IMR-90 (cell line): Measurements from ENCODE around the gene NLRP1. TPM values are rescaled to one million over a fixed set of nuclear protein-coding genes. Genes with fewer than 3 reads are reported as not detected.

Experiments used
- ATAC-seq: fragments of 200-7000 bp; cut with Tn5 transposase; 2 replicates; pipeline ENCODE4 v1.9.1; 2020; ENCODE audit warnings: low read depth, mild to moderate bottlenecking, moderate library complexity
- BruUV-seq: library from RNA; stranded (reverse); fragments of 400-500 nt; replicated peaks from 2 replicates; lab custom pipeline; 2021; lab: Mats Ljungman, UMichigan
- CTCF ChIA-PET: fragments of 300-600 bp; formaldehyde crosslinking; extraction: SDS; loops from one replicate; lab custom pipeline; 2021; ENCODE audit warnings: antibody characterized with exemption; lab: Yijun Ruan, JAX
- POLR2A ChIA-PET: fragments of 300-600 bp; sonication (Branson Sonifier 250); formaldehyde crosslinking; loops from one replicate; lab custom pipeline; 2022; ENCODE audit warnings: antibody characterized with exemption; ENCODE audit not compliant: unreplicated experiment; lab: Charles Lee
- DNase-seq: peaks from one replicate; pipeline ENCODE4 v3.0.0; 2013
- H2AFZ ChIP-seq: replicated peaks from 2 replicates; pipeline ENCODE3; 2013; ENCODE audit warnings: low read length, mild to moderate bottlenecking; ENCODE audit not compliant: poor library complexity
- H2AK5ac ChIP-seq: 2 replicates; pipeline ENCODE4 v1.6.1; 2013; ENCODE audit warnings: low read depth, low read length, inconsistent platforms
- H2AK9ac ChIP-seq: replicated peaks from 2 replicates; pipeline ENCODE3; 2013; ENCODE audit warnings: mild to moderate bottlenecking, low read depth, low read length, moderate library complexity; ENCODE audit not compliant: poor library complexity
- H2BK120ac ChIP-seq: 2 replicates; pipeline ENCODE4 v1.6.1; 2013; ENCODE audit warnings: low read depth, low read length, inconsistent platforms
- H2BK15ac ChIP-seq: 3 replicates; pipeline ENCODE4 v1.6.1; 2013; ENCODE audit warnings: low read depth, low read length, inconsistent platforms
- H2BK20ac ChIP-seq: 2 replicates; pipeline ENCODE4 v1.6.1; 2013; ENCODE audit warnings: low read depth, mild to moderate bottlenecking, inconsistent platforms, low read length, moderate library complexity
- H2BK5ac ChIP-seq: 2 replicates; pipeline ENCODE4 v1.6.1; 2013; ENCODE audit warnings: mild to moderate bottlenecking, low read depth, low read length, inconsistent platforms; ENCODE audit not compliant: poor library complexity, severe bottlenecking
- H3K14ac ChIP-seq: replicated peaks from 2 replicates; pipeline ENCODE4 v1.6.1; 2013; ENCODE audit warnings: low read depth, low read length, inconsistent platforms
- H3K18ac ChIP-seq: 2 replicates; pipeline ENCODE4 v1.6.1; 2013; ENCODE audit warnings: low read depth, low read length, control low read depth
- H3K23ac ChIP-seq: 2 replicates; pipeline ENCODE4 v1.6.1; 2013; ENCODE audit warnings: low read depth, low read length, inconsistent platforms
- H3K27ac ChIP-seq: 2 replicates; pipeline ENCODE4 v1.5.1; 2013; ENCODE audit warnings: mild to moderate bottlenecking, control low read depth, low read length; ENCODE audit not compliant: insufficient read depth
- H3K27me3 ChIP-seq: 2 replicates; pipeline ENCODE4 v1.6.1; 2013; ENCODE audit warnings: low read length; ENCODE audit not compliant: control insufficient read depth, insufficient read depth
- H3K36me3 ChIP-seq: 2 replicates; pipeline ENCODE4 v1.6.1; 2013; ENCODE audit warnings: low read length, mixed read lengths; ENCODE audit not compliant: control insufficient read depth, insufficient read depth
- H3K4ac ChIP-seq: 2 replicates; pipeline ENCODE4 v1.6.1; 2013; ENCODE audit warnings: low read depth, low read length, inconsistent platforms
- H3K4me1 ChIP-seq: 2 replicates; pipeline ENCODE4 v1.6.1; 2013; ENCODE audit warnings: low read length, mixed read lengths; ENCODE audit not compliant: control insufficient read depth, insufficient read depth
- H3K4me2 ChIP-seq: 2 replicates; pipeline ENCODE4 v1.6.1; 2013; ENCODE audit warnings: low read depth, mild to moderate bottlenecking, control low read depth, low read length, moderate library complexity
- H3K4me3 ChIP-seq: 2 replicates; pipeline ENCODE4 v1.5.1; 2013; ENCODE audit warnings: low read depth, mild to moderate bottlenecking, control low read depth, low read length, moderate library complexity; ENCODE audit not compliant: insufficient read depth
- H3K56ac ChIP-seq: 2 replicates; pipeline ENCODE4 v1.6.1; 2013; ENCODE audit warnings: low read length, inconsistent platforms; ENCODE audit not compliant: insufficient read depth; ENCODE audit errors: extremely low read depth
- H3K79me1 ChIP-seq, 2 experiments: 2 replicates each; pipeline ENCODE4 v1.6.1; 2013; ENCODE audit warnings: low read length in 2 of 2, inconsistent platforms in 1 of 2, low read depth in 1 of 2
- H3K9ac ChIP-seq: 2 replicates; pipeline ENCODE4 v1.6.1; 2013; ENCODE audit warnings: low read depth, low read length, control low read depth
- H3K9me1 ChIP-seq: 2 replicates; pipeline ENCODE4 v1.6.1; 2013; ENCODE audit warnings: low read length, inconsistent platforms; ENCODE audit not compliant: insufficient read depth
- H3K9me3 ChIP-seq: 2 replicates; pipeline ENCODE4 v1.6.1; 2013; ENCODE audit warnings: low read length; ENCODE audit not compliant: control insufficient read depth, insufficient read depth
- H4K20me1 ChIP-seq: 2 replicates; pipeline ENCODE4 v1.6.1; 2013; ENCODE audit warnings: low read length, inconsistent platforms; ENCODE audit not compliant: insufficient read depth
- H4K5ac ChIP-seq: 2 replicates; pipeline ENCODE4 v1.6.1; 2013; ENCODE audit warnings: mild to moderate bottlenecking, low read depth, low read length, control low read depth
- H4K8ac ChIP-seq, 2 experiments: 2 replicates each; pipeline ENCODE4 v1.6.1; 2013; ENCODE audit warnings: low read depth in 2 of 2, low read length in 2 of 2, control low read depth in 1 of 2, inconsistent platforms in 1 of 2
- H4K91ac ChIP-seq: 2 replicates; pipeline ENCODE4 v1.6.1; 2013; ENCODE audit warnings: low read depth, low read length, inconsistent platforms; ENCODE audit not compliant: insufficient read depth
- BHLHE40 ChIP-seq: fragments of 150-350 bp; IDR thresholded peaks from 2 replicates; pipeline ENCODE4 v1.6.1; 2016; ENCODE audit warnings: mild to moderate bottlenecking, low read depth, low read length
- CEBPB ChIP-seq: IDR thresholded peaks from 2 replicates; pipeline ENCODE4 v1.6.1; 2012; ENCODE audit warnings: low read depth, low read length, improper control_type of control experiment
- CHD1 ChIP-seq: IDR thresholded peaks from 2 replicates; pipeline ENCODE4 v1.6.1; 2012; ENCODE audit warnings: low read depth, low read length, improper control_type of control experiment
- CTCF ChIP-seq: conservative IDR thresholded peaks from 2 replicates; pipeline ENCODE4 v1.5.1; 2012; ENCODE audit warnings: mild to moderate bottlenecking, low read depth, low read length, improper control_type of control experiment
- FOS ChIP-seq: fragments of 150-350 bp; IDR thresholded peaks from 2 replicates; pipeline ENCODE4 v1.6.1; 2016; ENCODE audit warnings: low read depth, low read length
- MAZ ChIP-seq: IDR thresholded peaks from 2 replicates; pipeline ENCODE4 v1.6.1; 2012; ENCODE audit warnings: low read depth, mild to moderate bottlenecking, low read length, improper control_type of control experiment, moderate library complexity, borderline replicate concordance
- MXI1 ChIP-seq: IDR thresholded peaks from 2 replicates; pipeline ENCODE4 v1.6.1; 2012; ENCODE audit warnings: low read depth, mild to moderate bottlenecking, low read length, moderate library complexity, borderline replicate concordance
- NFE2L2 ChIP-seq: fragments of 150-350 bp; IDR thresholded peaks from 2 replicates; pipeline ENCODE4 v1.6.1; 2016; ENCODE audit warnings: low read depth, mild to moderate bottlenecking, low read length
- POLR2A ChIP-seq: IDR thresholded peaks from 2 replicates; pipeline ENCODE4 v1.6.1; 2012; ENCODE audit warnings: mild to moderate bottlenecking, low read depth, low read length
- RAD21 ChIP-seq: IDR thresholded peaks from 2 replicates; pipeline ENCODE4 v1.6.1; 2012; ENCODE audit warnings: low read length, improper control_type of control experiment
- RCOR1 ChIP-seq: IDR thresholded peaks from 2 replicates; pipeline ENCODE4 v1.6.1; 2012; ENCODE audit warnings: mild to moderate bottlenecking, low read length, improper control_type of control experiment; ENCODE audit not compliant: insufficient replicate concordance
- SMC3 ChIP-seq: fragments of 150-350 bp; IDR thresholded peaks from 2 replicates; pipeline ENCODE4 v1.6.1; 2016; ENCODE audit warnings: low read depth, mild to moderate bottlenecking, antibody characterized with exemption, low read length, moderate library complexity
- WGBS, 2 experiments: methylation state at CpG; one replicate each; pipeline versions ENCODE4 v1.1.5 to v1.1.7; 2013; ENCODE audit warnings: missing lambda C conversion rate in 2 of 2; ENCODE audit not compliant: insufficient read length in 1 of 2; ENCODE audit errors: extremely low coverage in 2 of 2; 5-methylcytosine and 5-hydroxymethylcytosine counted together
- dilution Hi-C: fragments of 300-500 bp; cut with HindIII; formaldehyde crosslinking; loops from one replicate; pipeline ENCODE4 v1.14.3; 2018; ENCODE audit warnings: low sequenced_read_pairs; ENCODE audit not compliant: unreplicated experiment
- in situ Hi-C: fragments of 300-500 bp; cut with MboI; formaldehyde crosslinking; loops from 3 replicates; pipeline ENCODE4 v1.14.3; 2019; ENCODE audit warnings: low sequenced_read_pairs, inconsistent platforms, mixed read lengths
- intact Hi-C: fragments of 100-400 bp; cut with micrococcal nuclease; formaldehyde crosslinking; loops from 2 replicates; pipeline ENCODE4 v1.10.0; 2022
- polyA plus RNA-seq, 3 experiments: library from polyadenylated mRNA; depleted of rRNA; stranded (reverse); fragments of >200 nt; gene quantifications; 2 replicates each; pipeline ENCODE4 v1.2.3, GENCODE V29; 2012; ENCODE audit warnings: low replicate concordance in 1 of 3
- total RNA-seq: library from RNA; depleted of rRNA; stranded (reverse); fragments of >200 nt; gene quantifications from 2 replicates; pipeline ENCODE4 v1.2.3, GENCODE V29; 2012

Gene NLRP1
- total and polyA plus RNA-seq, 2 of the 4 experiments (the other 2 are of a cell fraction), result 134 to 340 TPM

DNA sequence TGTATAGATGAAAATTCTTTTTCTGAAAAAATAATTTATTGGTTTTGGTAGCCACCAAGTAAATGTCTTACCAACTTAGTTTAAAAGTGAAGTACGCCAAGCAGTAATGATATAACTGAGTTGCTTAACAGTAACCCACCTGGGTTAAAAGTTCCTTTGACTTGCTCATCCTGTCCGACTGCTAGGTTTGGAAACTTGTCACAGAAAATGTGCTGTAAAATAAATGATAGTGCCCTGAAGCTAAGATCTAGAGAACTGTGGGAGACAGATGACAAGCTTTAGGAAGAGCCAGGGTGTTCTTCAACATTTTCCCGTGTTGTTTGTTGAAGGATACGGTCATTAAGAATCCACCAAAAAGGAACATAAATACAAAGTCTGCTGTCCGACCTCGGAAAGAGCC, 103.3 kb downstream of the NLRP1 start:
- Histone ChIP-seq H2BK20ac (no peak overlapping the region), H3K14ac (no peak overlapping the region), H3K79me1 (peaks cover 42 to 62% of the 10 kb centered on the region in 2 experiments), H4K8ac (no peak overlapping the region), H3K9ac (no peak overlapping the region), H4K20me1 (no peaks in the 10 kb centered on the region), H3K27ac (no peak overlapping the region), H2BK15ac (no peak overlapping the region), H3K9me1 (0 out of 2 replicates have a peak, but pooled peaks cover 2% of the 10 kb centered on the region), H2AK9ac (no peak overlapping the region), H2BK120ac (no peak overlapping the region), H3K4me2 (no peak overlapping the region), H4K91ac (no peak overlapping the region), H2BK5ac (no peak overlapping the region), H4K5ac (no peak overlapping the region), H3K4me1 (no peaks in the 10 kb centered on the region), H3K4ac (no peak overlapping the region), H3K23ac (no peak overlapping the region), H3K9me3 (no peaks in the 10 kb centered on the region), H3K27me3 (no peaks in the 10 kb centered on the region), H3K36me3 (peaks cover 43% of the 10 kb centered on the region), H2AK5ac (no peak overlapping the region), H3K18ac (no peak overlapping the region), H3K56ac (no peak overlapping the region), H3K4me3 (no peak overlapping the region), H2AFZ (no peak overlapping the region)
- in situ Hi-C loops (no loop called here), dilution Hi-C loops (no loop called here), intact Hi-C loops (no loop called here)
- DNase-seq, result no peak
- POLR2A ChIA-PET, result no interaction called here
- CTCF ChIA-PET, result no interaction called here
- 90% methylated on average over 2 of the region's 6 CpGs; no CpG with 5 or more reads in 1 of the 2 experiments for WGBS, 2 experiments
- no peak for TF ChIP-seq MXI1
- TF ChIP-seq CEBPB, result no peak
- no peak for TF ChIP-seq CTCF
- TF ChIP-seq RAD21, result no peak
- no peak for TF ChIP-seq SMC3
- no peak for TF ChIP-seq NFE2L2
- TF ChIP-seq POLR2A, result no peak
- TF ChIP-seq CHD1, result no peak
- no peak for TF ChIP-seq FOS
- no peak for TF ChIP-seq MAZ
- TF ChIP-seq BHLHE40, result no peak
- TF ChIP-seq RCOR1, result no peak
- no peak for ATAC-seq
- BruUV-seq, result no TSS peak
